Activated T-helper 2 cell treated with anti-CD3 and anti-CD28 coated beads, Interferon-gamma antibody, Interleukin-2, Interleukin-4, amounts not matched to agents 10 μg/mL and 5 μg/mL and 100 μg/mL, durations not matched to agents 14 hours and 24 hours and 36 hours (primary cell): ENCODE results near the gene KRTAP10-6. TPM values are rescaled to one million over a fixed set of nuclear protein-coding genes. Genes with fewer than 3 reads are reported as not detected.
"Not testable (repeated sequence)": the region's sequence is repeated elsewhere in the genome, so short reads cannot be mapped to it uniquely, and the experiment has no call there.

Experiments
- DNase-seq: peaks from one replicate; pipeline ENCODE4 v3.0.0; 2021; ENCODE audit warnings: low spot score
- H3K27ac Mint-ChIP-seq: one replicate; pipeline ENCODE4 v1.8.0; 2021; ENCODE audit warnings: mixed read lengths
- H3K27me3 Mint-ChIP-seq: one replicate; pipeline ENCODE4 v1.8.0; 2021; ENCODE audit warnings: low read depth, mixed read lengths
- H3K36me3 Mint-ChIP-seq: one replicate; pipeline ENCODE4 v1.8.0; 2021; ENCODE audit warnings: low read depth, mixed read lengths
- H3K4me1 Mint-ChIP-seq: one replicate; pipeline ENCODE4 v1.8.0; 2021; ENCODE audit warnings: low read depth, mixed read lengths
- H3K4me3 Mint-ChIP-seq: one replicate; pipeline ENCODE4 v1.8.0; 2021; ENCODE audit warnings: low read depth, mild to moderate bottlenecking, moderate library complexity, mixed read lengths
- H3K9me3 Mint-ChIP-seq: one replicate; pipeline ENCODE4 v1.8.0; 2021; ENCODE audit warnings: mixed read lengths
- intact Hi-C: fragments of 100-400 bp; cut with micrococcal nuclease; formaldehyde crosslinking; loops from one replicate; pipeline ENCODE4 v1.15.1; 2023
- total RNA-seq: library from RNA; stranded (reverse); gene quantifications from 2 replicates; pipeline ENCODE4 v1.2.3, GENCODE V29; 2022

Gene KRTAP10-6
- total RNA-seq, 1 donor from 2014 or later = not detected

DNA sequence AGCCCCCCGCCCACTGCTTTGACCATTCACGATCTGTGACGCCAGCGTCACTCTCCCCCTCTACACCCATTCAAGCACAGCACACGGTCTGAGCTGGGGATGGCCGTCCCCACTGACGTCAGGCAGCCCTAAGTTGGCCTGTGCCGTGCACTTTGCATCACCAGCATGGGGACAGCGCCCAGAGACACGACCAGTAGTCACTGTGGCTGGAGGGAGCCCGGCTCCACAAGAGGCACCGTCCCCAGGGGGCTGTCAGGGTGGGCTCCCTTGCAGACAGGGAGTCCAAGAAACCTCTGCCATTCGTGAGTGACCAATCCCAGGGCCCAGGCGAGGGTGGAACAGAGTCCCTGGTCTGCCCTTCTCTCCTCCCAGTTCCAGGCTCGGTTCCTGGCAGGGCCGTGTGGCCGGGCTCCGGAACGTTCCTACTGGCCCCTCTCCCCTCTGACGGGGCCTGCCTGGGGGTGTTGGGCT lies 21.9 kb upstream of the KRTAP10-6 start:
- Mint-ChIP-seq H3K27ac (no peak overlapping the region), H3K27me3 (no peaks in the 10 kb centered on the region), H3K4me3 (no peak overlapping the region), H3K4me1 (peaks cover 7% of the 10 kb centered on the region), H3K9me3 (peaks cover 37% of the 10 kb centered on the region), H3K36me3 (peaks cover 6% of the 10 kb centered on the region)
- intact Hi-C loops = no loop called here
- no peak for DNase-seq

DNA sequence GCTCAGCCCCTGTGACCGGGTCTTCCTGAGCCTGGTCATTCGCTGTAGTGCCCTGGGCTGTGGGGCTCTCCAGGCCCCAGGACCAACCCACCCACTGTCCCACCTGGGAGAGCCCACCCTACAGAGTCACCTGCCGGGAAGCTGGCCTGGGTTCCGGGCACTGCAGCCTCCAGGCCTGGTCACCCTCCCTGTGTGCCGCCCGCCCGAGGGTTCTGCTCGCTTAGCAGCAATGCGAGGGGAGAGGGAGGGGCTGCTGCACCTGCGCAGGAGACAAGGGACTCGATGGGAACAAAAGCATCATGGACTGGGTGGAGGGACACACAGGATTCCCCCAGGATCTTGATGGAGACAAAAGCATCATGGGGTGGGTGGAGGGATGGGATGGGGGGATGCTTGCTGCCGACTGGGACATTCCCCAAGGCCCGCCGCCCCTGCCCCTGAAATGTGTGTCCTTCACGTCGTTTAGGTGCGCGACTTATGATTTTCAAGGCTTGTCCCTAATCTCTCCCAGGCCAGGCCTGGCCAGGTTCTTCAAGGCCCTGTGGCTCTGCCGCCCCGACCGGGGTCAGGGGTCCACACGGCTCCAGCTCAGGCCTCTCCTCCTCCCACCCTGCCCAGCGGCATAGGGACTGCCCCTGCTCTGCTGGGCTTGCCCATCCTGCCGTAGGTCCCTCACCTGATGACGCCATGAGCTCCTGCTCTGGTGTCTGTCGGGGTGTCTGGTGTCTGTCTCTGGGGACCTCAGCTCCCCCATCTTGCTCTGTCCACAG lies 21.3 kb upstream of the KRTAP10-6 start:
- intact Hi-C loops = no loop called here
- no peak overlapping the region for H3K27ac Mint-ChIP-seq
- no peak overlapping the region for H3K4me3 Mint-ChIP-seq
- no peaks in the 10 kb centered on the region for H3K27me3 Mint-ChIP-seq
- no peaks in the 10 kb centered on the region for H3K36me3 Mint-ChIP-seq
- no peak for DNase-seq
- H3K4me1 Mint-ChIP-seq = peaks cover under 1% of the 10 kb centered on the region
- H3K9me3 Mint-ChIP-seq = peaks cover 36% of the 10 kb centered on the region

DNA sequence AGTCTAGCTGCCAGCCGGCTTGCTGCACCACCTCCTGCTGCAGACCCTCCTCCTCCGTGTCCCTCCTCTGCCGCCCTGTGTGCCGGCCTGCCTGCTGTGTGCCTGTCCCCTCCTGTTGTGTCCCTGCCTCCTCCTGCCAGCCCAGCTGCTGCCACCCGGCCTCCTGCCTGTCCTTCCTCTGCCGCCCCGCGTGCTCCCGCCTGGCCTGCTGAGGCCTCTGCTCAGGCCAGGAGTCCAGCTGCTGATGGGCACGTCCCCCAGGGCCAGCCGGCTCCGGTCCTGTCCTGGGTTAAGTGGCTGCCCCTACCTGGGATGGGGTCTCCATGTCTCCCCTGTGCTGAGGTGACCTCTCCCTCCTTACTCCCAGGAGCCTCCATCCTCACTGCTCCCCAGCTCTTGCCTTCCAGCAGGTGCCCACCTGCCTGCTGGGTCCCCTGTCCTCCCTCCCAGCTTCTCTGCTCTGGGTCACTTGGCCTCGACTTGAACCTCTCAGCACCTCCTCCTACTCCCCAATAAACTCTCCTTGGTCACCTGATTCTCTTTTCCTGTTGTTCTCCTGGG lies 20.4 kb upstream of the KRTAP10-6 start:
- DNase-seq = no peak
- no peaks in the 10 kb centered on the region for H3K36me3 Mint-ChIP-seq
- no peak overlapping the region for H3K27ac Mint-ChIP-seq
- no peaks in the 10 kb centered on the region for H3K4me1 Mint-ChIP-seq
- peaks cover 34% of the 10 kb centered on the region for H3K9me3 Mint-ChIP-seq
- intact Hi-C loops = no loop called here
- no peaks in the 10 kb centered on the region for H3K27me3 Mint-ChIP-seq
- no peak overlapping the region for H3K4me3 Mint-ChIP-seq

DNA sequence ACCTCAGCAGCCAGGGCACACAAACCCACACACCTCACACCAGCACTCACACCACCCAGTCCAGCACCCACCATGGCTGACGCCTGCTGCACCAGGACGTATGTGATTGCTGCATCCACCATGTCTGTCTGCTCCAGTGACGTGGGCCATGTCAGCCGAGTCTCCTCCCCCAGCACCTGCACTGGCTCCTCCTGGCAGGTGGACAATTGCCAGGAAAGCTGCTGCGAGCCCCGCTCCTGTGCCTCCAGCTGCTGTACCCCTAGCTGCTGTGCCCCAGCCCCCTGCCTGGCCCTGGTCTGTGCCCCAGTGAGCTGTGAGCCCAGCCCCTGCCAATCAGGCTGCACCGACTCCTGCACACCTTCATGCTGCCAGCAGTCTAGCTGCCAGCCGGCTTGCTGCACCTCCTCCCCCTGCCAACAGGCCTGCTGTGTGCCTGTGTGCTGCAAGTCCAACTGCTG lies 19.8 kb upstream of the KRTAP10-6 start, which contains the start of gene KRTAP10-8:
TSS of gene KRTAP10-8 (plus strand) at position 51 of the 458 bp plus-strand sequence. CDS start at position 73, 22 bp downstream.
- Mint-ChIP-seq H3K36me3 (no peaks in the 10 kb centered on the region), H3K4me3 (no peak within 1 kb of the TSS), H3K27ac (no peak within 1 kb of the TSS), H3K4me1 (no peaks in the 10 kb centered on the region), H3K9me3 (peaks cover 34% of the 10 kb centered on the region), H3K27me3 (no peaks in the 10 kb centered on the region)
- DNase-seq = no peak
- intact Hi-C loops = no loop called here

DNA sequence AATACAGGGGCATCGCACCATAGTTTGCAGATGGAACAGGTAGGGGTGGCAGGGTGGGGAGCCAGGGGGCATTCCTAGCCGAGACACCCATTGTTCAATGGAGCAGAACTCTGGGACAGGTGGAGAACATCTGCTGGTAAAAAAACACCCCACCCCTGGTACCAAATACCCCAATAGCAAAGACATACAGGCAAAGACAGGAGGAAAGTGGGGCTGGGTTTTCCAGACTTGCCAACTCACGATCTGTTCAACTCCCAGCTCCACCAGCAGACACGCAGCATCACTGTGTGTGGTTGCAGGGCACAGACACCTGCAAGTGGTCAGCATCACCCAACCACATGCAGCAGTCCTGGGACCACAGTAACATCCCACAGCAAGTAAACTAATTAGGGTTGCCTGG lies 19.2 kb upstream of the KRTAP10-6 start:
- no peaks in the 10 kb centered on the region for H3K4me1 Mint-ChIP-seq
- intact Hi-C loops = no loop called here
- no peak overlapping the region for H3K27ac Mint-ChIP-seq
- H3K4me3 Mint-ChIP-seq = no peak overlapping the region
- DNase-seq = no peak
- peaks cover 35% of the 10 kb centered on the region for H3K9me3 Mint-ChIP-seq
- peaks cover 1% of the 10 kb centered on the region for H3K27me3 Mint-ChIP-seq
- no peaks in the 10 kb centered on the region for H3K36me3 Mint-ChIP-seq

DNA sequence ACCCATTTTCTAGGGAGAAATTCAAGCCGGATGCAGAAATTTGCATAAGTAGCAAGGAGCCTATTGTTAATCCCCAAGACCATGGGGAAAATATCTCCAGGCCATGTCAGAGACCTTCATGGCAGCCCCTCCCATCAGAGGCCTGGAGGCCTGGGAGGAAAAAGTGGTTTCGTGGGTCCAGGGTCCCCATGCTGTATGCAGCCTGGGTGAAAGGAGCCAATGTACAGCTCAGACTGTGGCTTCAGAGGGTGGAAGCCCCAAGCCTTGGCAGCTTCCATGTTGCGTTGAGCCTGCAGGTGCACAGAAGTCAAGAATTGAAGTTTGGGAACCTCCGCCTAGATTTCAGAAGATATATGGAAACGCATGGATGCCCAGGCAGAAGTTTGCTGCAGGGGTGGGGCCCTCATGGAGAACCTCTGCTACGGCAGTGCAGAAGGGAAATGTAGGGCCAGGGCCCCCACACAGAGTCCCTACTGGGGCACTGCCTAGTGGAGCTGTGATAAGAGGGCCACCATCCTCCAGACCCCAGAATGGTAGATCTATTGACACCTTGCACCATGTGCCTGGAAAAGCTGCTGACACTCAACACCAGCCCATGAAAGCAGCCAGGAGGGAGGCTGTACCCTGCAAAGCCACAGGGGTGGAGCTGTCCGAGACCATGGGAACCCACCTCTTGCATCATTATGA lies 18.0 kb upstream of the KRTAP10-6 start:
- peaks cover 38% of the 10 kb centered on the region for H3K9me3 Mint-ChIP-seq
- DNase-seq, intact Hi-C loops, H3K27me3 Mint-ChIP-seq, H3K36me3 Mint-ChIP-seq, H3K4me1 Mint-ChIP-seq, H3K4me3 Mint-ChIP-seq, H3K27ac Mint-ChIP-seq: not testable (repeated sequence)

DNA sequence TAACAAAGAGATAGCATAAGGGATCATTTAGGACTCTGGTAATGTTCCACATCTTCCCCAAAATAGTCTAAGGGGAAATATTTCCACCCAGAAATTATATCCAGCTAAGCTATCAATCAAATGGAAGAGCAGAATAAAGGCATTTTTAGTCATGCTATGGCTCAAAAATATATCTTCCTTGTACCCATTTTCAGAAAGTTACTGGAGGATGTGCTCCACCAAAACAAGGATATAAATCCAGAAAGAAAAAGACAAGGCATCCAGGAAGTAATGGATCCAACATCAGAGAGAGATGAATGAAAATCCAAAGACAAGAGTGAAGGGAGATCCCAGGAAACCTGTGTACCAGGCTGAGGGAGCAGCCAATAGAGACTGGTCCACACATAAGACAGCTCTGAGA lies 16.9 kb upstream of the KRTAP10-6 start:
- H3K9me3 Mint-ChIP-seq = peaks cover 38% of the 10 kb centered on the region
- peaks cover 12% of the 10 kb centered on the region for H3K27me3 Mint-ChIP-seq

DNA sequence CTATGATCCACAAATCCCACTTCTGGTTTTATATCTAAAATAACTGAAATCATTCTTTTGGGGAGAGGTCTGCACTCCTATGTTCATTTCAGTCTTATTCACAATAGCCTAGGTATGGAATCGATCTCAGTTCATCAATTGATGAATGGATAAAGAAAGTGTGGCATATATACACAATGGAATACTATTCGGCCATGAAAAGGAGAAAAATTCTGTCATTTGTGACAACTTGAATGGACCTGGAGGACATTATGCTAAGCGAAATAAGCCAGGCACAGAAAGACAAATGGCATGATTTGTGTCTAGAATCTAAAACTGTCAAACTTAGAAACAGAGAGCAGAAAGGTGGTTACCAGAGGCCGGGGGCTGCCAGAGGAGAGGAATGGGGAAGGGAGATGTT lies 14.2 kb upstream of the KRTAP10-6 start:
- no peak overlapping the region for H3K4me3 Mint-ChIP-seq
- intact Hi-C loops = no loop called here
- no peak for DNase-seq
- no peak overlapping the region for H3K27ac Mint-ChIP-seq
- peaks cover 12% of the 10 kb centered on the region for H3K27me3 Mint-ChIP-seq
- no peaks in the 10 kb centered on the region for H3K36me3 Mint-ChIP-seq
- no peaks in the 10 kb centered on the region for H3K4me1 Mint-ChIP-seq
- peaks cover 32% of the 10 kb centered on the region for H3K9me3 Mint-ChIP-seq

More for the DNA sequence above, 16.9 kb upstream of the KRTAP10-6 start:
- Mint-ChIP-seq H3K4me1 (no peaks in the 10 kb centered on the region), H3K4me3 (no peak overlapping the region), H3K36me3 (no peaks in the 10 kb centered on the region), H3K27ac (no peak overlapping the region)
- no peak for DNase-seq
- intact Hi-C loops = no loop called here

DNA sequence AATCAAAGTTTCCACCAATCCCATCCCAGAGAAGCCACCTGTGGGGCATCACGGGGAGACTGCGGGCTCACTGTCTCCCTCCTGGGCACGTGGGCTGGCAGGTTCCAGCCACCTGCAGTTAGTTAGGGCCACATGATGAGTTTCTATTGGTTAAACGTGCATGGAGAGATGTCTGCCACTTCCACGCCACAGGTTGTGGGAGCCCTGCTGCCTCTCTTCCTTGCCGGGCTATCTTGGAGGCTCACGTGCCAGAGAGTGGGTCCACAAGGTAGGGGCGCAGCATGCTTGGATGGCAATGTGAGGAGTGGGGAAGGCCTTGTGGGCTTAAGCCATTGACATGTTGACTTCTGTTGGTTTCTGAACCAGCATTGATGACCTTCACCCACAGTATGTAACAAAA lies 11.6 kb upstream of the KRTAP10-6 start:
- H3K36me3 Mint-ChIP-seq = no peaks in the 10 kb centered on the region
- DNase-seq = no peak
- H3K9me3 Mint-ChIP-seq = peaks cover 6% of the 10 kb centered on the region
- no peak overlapping the region for H3K27ac Mint-ChIP-seq
- intact Hi-C loops = no loop called here
- H3K4me1 Mint-ChIP-seq = no peaks in the 10 kb centered on the region
- H3K27me3 Mint-ChIP-seq = peaks cover 12% of the 10 kb centered on the region
- no peak overlapping the region for H3K4me3 Mint-ChIP-seq

DNA sequence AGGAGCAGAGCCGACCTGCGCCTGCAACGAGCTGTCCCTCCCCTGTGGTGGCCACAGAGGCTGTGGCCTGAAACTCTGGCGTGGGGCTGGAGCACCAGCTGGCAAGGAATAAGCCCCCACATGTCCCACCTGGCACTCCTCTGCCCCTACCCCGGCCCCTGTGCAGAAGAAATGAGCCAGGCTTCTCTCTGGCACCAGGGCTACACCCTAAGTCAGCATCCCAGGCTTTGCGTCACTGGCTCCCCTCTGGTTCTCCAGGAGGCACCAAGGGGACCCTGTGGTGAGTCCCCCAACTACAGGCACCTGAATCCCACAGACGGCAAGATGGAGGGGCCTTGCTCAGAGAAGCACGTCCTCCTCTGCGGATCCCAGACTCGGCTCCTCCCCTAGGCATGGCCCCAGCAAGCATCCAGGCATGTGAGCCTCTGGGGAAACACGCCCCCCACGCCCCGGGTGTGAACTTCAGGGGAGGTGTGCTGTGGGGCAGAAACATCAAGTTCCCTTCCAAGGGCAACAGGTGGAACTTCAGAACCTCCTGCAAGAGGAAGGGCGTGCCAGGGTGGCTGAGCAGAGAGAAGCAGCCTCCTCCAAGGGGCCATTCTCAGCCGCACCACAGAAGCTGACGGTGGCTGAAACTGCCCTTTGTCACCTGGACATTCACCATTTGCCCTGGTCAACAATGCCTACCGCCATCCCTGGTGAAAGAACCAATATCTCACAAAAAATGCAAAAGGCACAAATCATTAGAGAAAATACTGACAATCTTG lies 11.0 kb upstream of the KRTAP10-6 start:
- Mint-ChIP-seq H3K9me3 (peaks cover 4% of the 10 kb centered on the region), H3K27ac (no peak overlapping the region), H3K36me3 (no peaks in the 10 kb centered on the region), H3K4me1 (no peaks in the 10 kb centered on the region), H3K4me3 (no peak overlapping the region), H3K27me3 (peaks cover 14% of the 10 kb centered on the region)
- intact Hi-C loops = no loop called here
- DNase-seq = no peak

DNA sequence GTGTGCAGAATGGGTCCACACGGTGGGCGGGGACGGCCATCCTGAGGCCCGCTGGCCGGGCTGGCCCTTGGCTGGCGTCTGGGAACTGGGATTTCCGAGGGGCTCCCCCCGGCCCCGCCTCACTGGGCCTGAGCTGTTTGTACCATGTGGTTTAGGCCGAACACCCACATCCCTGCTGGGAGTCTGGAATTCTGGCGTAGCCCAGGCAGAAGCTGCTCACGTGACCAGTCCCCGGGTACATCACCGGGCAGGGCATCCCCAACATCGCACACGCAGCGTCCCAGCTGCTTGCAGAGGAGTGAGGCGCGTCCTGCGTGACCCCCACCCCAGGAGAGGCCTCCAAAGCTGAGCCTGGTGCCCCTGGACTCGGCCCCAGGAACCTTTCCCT lies 10.2 kb upstream of the KRTAP10-6 start:
- Mint-ChIP-seq H3K4me3 (no peak overlapping the region), H3K9me3 (peaks cover 4% of the 10 kb centered on the region), H3K36me3 (no peaks in the 10 kb centered on the region), H3K27me3 (peaks cover 14% of the 10 kb centered on the region), H3K27ac (no peak overlapping the region), H3K4me1 (no peaks in the 10 kb centered on the region)
- intact Hi-C loops = no loop called here
- DNase-seq = no peak

DNA sequence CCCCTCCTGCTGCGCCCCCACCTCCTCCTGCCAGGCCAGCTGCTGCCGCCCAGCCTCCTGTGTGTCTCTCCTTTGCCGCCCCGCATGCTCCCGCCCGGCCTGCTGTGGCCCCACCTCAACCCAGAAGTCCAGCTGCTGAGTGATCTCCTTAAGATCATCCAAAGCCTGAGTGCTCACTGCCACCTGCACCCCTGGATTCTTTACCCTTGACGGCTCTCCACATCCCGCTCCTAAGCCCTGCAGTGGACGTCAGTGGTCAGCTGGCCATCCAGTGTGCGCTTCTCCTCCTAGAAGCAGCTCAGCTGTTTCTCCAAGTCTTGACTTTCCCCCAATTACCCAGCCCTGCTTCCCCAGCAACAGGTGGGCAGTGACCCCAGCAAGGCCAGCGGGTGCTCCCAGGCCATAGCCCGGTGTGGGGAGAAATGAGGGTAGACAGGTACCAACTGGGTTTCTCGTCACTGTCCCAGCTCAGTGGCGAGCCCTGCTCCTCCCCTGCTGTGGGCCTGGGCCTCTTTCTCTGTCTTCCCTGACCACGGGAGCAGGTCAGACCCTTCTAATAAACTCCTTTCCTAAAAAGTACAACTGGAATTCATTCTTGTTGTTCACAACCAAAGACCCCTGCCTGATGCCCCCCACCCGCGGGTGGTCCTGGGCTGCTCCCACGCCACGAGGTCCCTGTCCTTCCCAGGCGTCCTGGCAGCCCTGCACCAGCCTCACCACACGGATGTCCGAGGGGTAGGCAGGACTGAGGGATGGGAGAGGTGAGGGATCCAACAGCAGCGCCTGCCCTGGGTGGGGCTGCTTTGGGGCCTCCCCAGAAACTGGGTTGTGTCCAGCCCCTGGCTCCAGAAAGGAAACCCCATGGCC lies 9.5 kb upstream of the KRTAP10-6 start:
- Mint-ChIP-seq H3K27me3 (peaks cover 14% of the 10 kb centered on the region), H3K9me3 (peaks cover 4% of the 10 kb centered on the region), H3K27ac (no peak overlapping the region), H3K4me1 (no peaks in the 10 kb centered on the region), H3K36me3 (no peaks in the 10 kb centered on the region), H3K4me3 (no peak overlapping the region)
- no peak for DNase-seq
- intact Hi-C loops = no loop called here
